Measurements from ENCODE around the gene AHRR. TPM values are rescaled to one million over a fixed set of nuclear protein-coding genes. Genes with fewer than 3 reads are reported as not detected.

AHRR gene
- total and polyA plus RNA-seq, 10 of the 15 experiments (the other 5 are each of a cell fraction or from before 2014, with no cell fraction given): 0.90 to 35.2 (median 19.2) TPM

DNA sequence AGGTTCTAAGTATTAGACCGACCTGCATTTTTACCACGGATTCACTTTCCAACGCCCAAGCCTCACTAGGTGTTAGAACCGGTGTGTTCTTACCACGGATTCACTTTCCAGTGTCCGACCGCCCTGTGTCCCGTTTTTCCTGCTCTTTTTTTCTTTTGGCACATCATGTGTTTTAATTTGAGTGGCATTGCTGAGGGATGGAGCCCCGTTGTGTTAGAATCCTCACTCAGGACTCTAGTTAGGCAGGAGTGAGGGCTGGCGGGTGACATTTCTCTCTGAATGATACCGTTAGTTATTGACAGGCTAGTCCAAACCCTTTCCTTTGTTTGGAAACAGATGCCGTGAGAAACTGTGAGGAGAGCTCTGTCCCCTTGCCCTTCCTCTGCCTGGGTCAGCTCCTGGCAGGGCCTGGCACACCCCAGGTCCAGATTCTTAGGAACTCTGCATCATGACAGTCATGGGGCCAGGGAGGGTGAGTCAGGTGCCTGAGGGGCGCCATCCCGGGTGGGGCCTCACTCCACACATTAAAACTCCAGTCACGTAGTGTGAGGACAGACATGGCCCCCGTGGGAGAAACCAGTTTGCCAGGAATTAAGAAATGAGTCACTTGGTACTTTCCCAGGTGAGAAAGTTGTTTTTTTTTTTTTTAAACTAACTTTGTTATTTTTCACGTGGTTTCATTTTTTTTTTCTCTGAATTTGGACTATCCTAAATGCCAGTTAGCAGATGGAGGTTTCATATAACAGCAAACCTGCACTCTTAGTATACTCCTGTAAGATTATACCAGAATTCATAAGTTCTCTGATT is 137.2 kb downstream of the AHRR start:
- SMC1A ChIA-PET (ENCODE audit: uncharacterized antibody, unreplicated experiment): interaction anchor here (1.4 kb wide), 1 partner anchor 12 kb away, joined by 5 read pairs; no protein-coding TSS in a partner anchor
- Histone ChIP-seq H3K4me3 (no peak overlapping the region), H3K79me2 (ENCODE audit: control insufficient read depth, insufficient read depth, low read length) (peaks cover 22% of the 10 kb centered on the region), H2AFZ (ENCODE audit: control insufficient read depth, low read depth, low read length) (peak overlapping the region; percentile 28; the same call in 1 of the 2 replicates), H4K20me1 (ENCODE audit: control insufficient read depth, insufficient read depth) (no peaks in the 10 kb centered on the region), H3K9ac (ENCODE audit: control insufficient read depth, insufficient read depth, low read length) (peak overlapping the region; percentile 49), H3K27me3 (replicated peaks in 1 of 2; ENCODE audit: control insufficient read depth in 2 of 2, insufficient read depth in 2 of 2, low read length in 1 of 2) (no peaks in the 10 kb centered on the region), H3K4me2 (ENCODE audit: control insufficient read depth, insufficient read depth) (peak overlapping the region; percentile 78), H3K27ac (ENCODE audit: control insufficient read depth, insufficient read depth) (peak overlapping the region; percentile 91), H3K9me3 (replicated peaks; ENCODE audit: control insufficient read depth, insufficient read depth, low read length) (no peaks in the 10 kb centered on the region; the same call in 1 of the 3 replicates), H3K4me1 (ENCODE audit: control insufficient read depth, insufficient read depth, low read length) (peaks cover 7% of the 10 kb centered on the region), H3K36me3 (ENCODE audit: control insufficient read depth in 2 of 2, insufficient read depth in 2 of 2, low read length in 1 of 2) (peaks cover 33 to 36% of the 10 kb centered on the region in 2 experiments; a peak in 3 of 4 replicates)
- intact Hi-C loops (cut with micrococcal nuclease; ENCODE audit: unreplicated experiment) (no loop called here), in situ Hi-C loops (cut with MboI) (no loop called here)
- ATAC-seq (peak; percentile 92), DNase-seq (ENCODE audit: low read depth, low spot score) (peak; percentile 56), FAIRE-seq (peak; percentile 64)
- 65% methylated on average over 17 of the region's 17 CpGs for WGBS (ENCODE audit: insufficient coverage, insufficient replicate concordance, low lambda C conversion rate, missing lambda C conversion rate)
- CTCF ChIA-PET: interaction anchor here (1.7 to 3.0 kb wide), 2 partner anchors 13 to 142 kb away, joined by 4 to 13 read pairs; no protein-coding TSS in a partner anchor
- RAD21 ChIA-PET (ENCODE audit: unreplicated experiment): interaction anchor here (0.9 to 1.7 kb wide), 4 partner anchors 10 to 142 kb away, joined by 3 to 8 read pairs (median 4); no protein-coding TSS in a partner anchor
- POLR2A ChIA-PET: interaction anchor here (3.4 kb wide), 1 partner anchor 14 kb away, joined by 17 read pairs; no protein-coding TSS in a partner anchor
- BruUV-seq (replicated peaks): no TSS peak
- TF ChIP-seq CBX5 (IDR thresholded peaks at IDR 0.05; ENCODE audit: low read depth): no peak
- 0 out of 2 replicates have a peak, but pooled peaks have one; percentile 59 for TF ChIP-seq NR2F1 (conservative IDR thresholded peaks at IDR 0.05)
- TF ChIP-seq, protein P1, sequence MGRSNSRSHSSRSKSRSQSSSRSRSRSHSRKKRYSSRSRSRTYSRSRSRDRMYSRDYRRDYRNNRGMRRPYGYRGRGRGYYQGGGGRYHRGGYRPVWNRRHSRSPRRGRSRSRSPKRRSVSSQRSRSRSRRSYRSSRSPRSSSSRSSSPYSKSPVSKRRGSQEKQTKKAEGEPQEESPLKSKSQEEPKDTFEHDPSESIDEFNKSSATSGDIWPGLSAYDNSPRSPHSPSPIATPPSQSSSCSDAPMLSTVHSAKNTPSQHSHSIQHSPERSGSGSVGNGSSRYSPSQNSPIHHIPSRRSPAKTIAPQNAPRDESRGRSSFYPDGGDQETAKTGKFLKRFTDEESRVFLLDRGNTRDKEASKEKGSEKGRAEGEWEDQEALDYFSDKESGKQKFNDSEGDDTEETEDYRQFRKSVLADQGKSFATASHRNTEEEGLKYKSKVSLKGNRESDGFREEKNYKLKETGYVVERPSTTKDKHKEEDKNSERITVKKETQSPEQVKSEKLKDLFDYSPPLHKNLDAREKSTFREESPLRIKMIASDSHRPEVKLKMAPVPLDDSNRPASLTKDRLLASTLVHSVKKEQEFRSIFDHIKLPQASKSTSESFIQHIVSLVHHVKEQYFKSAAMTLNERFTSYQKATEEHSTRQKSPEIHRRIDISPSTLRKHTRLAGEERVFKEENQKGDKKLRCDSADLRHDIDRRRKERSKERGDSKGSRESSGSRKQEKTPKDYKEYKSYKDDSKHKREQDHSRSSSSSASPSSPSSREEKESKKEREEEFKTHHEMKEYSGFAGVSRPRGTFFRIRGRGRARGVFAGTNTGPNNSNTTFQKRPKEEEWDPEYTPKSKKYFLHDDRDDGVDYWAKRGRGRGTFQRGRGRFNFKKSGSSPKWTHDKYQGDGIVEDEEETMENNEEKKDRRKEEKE (IDR thresholded peaks at IDR 0.05): no peak
- TF ChIP-seq CBX3 (IDR thresholded peaks at IDR 0.05; ENCODE audit: borderline replicate concordance, low read depth): no peak
- TF ChIP-seq, protein P2, sequence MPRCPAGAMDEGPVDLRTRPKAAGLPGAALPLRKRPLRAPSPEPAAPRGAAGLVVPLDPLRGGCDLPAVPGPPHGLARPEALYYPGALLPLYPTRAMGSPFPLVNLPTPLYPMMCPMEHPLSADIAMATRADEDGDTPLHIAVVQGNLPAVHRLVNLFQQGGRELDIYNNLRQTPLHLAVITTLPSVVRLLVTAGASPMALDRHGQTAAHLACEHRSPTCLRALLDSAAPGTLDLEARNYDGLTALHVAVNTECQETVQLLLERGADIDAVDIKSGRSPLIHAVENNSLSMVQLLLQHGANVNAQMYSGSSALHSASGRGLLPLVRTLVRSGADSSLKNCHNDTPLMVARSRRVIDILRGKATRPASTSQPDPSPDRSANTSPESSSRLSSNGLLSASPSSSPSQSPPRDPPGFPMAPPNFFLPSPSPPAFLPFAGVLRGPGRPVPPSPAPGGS (IDR thresholded peaks at IDR 0.05; ENCODE audit: borderline replicate concordance, insufficient read depth, low read depth, low read length, poor library complexity, severe bottlenecking): peak; percentile 76
- TF ChIP-seq, protein P3, sequence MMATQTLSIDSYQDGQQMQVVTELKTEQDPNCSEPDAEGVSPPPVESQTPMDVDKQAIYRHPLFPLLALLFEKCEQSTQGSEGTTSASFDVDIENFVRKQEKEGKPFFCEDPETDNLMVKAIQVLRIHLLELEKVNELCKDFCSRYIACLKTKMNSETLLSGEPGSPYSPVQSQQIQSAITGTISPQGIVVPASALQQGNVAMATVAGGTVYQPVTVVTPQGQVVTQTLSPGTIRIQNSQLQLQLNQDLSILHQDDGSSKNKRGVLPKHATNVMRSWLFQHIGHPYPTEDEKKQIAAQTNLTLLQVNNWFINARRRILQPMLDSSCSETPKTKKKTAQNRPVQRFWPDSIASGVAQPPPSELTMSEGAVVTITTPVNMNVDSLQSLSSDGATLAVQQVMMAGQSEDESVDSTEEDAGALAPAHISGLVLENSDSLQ (IDR thresholded peaks at IDR 0.05): peak; percentile 71
- TF ChIP-seq KDM1A (IDR thresholded peaks at IDR 0.05; ENCODE audit: borderline replicate concordance): no peak
- TF ChIP-seq CREB1 (IDR thresholded peaks at IDR 0.05; ENCODE audit: low read depth): 0 out of 2 replicates have a peak, but pooled peaks have one; percentile 22
- TF ChIP-seq, protein P4, sequence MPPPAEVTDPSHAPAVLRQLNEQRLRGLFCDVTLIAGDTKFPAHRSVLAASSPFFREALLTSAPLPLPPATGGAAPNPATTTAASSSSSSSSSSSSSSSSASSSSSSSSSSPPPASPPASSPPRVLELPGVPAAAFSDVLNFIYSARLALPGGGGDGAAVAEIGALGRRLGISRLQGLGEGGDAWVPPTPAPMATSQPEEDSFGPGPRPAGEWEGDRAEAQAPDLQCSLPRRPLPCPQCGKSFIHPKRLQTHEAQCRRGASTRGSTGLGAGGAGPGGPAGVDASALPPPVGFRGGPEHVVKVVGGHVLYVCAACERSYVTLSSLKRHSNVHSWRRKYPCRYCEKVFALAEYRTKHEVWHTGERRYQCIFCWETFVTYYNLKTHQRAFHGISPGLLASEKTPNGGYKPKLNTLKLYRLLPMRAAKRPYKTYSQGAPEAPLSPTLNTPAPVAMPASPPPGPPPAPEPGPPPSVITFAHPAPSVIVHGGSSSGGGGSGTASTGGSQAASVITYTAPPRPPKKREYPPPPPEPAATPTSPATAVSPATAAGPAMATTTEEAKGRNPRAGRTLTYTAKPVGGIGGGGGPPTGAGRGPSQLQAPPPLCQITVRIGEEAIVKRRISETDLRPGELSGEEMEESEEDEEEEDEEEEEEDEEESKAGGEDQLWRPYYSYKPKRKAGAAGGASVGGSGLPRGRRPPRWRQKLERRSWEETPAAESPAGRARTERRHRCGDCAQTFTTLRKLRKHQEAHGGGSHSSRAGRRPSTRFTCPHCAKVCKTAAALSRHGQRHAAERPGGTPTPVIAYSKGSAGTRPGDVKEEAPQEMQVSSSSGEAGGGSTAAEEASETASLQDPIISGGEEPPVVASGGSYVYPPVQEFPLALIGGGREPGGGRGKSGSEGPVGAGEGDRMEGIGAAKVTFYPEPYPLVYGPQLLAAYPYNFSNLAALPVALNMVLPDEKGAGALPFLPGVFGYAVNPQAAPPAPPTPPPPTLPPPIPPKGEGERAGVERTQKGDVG (CRISPR knock-in tag; IDR thresholded peaks at IDR 0.05): 0 out of 2 replicates have a peak, but pooled peaks have one; percentile 30
- TF ChIP-seq, protein P5, sequence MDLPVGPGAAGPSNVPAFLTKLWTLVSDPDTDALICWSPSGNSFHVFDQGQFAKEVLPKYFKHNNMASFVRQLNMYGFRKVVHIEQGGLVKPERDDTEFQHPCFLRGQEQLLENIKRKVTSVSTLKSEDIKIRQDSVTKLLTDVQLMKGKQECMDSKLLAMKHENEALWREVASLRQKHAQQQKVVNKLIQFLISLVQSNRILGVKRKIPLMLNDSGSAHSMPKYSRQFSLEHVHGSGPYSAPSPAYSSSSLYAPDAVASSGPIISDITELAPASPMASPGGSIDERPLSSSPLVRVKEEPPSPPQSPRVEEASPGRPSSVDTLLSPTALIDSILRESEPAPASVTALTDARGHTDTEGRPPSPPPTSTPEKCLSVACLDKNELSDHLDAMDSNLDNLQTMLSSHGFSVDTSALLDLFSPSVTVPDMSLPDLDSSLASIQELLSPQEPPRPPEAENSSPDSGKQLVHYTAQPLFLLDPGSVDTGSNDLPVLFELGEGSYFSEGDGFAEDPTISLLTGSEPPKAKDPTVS (IDR thresholded peaks at IDR 0.05; ENCODE audit: low read depth, low read length): no peak

All from GM12878 (cell line).